Activated CD8-positive, alpha-beta memory T cell treated with anti-CD3 and anti-CD28 coated beads, Interleukin-2, amount 50 U/mL, for 24 hours (primary cell): ENCODE data around the gene PAEP.

Experiments
- DNase-seq: peaks from one replicate; pipeline ENCODE4 v3.0.0-alpha.2; 2020; ENCODE audit errors: extremely low read depth

Gene PAEP

GRCh38 chr9:135551031-135551430, 10.5 kb upstream of the PAEP start:
- no peak for DNase-seq

GRCh38 chr9:135551456-135551855, 10.1 kb upstream of the PAEP start:
- DNase-seq, result no peak

- no peak for DNase-seq
Measured at GRCh38 chr9:135552021-135552697, 9.4 kb upstream of the PAEP start.

GRCh38 chr9:135552698-135553171, 8.8 kb upstream of the PAEP start:
- no peak for DNase-seq

- no peak for DNase-seq
Measured at GRCh38 chr9:135554718-135555117, 6.8 kb upstream of the PAEP start.

- no peak for DNase-seq
Measured at GRCh38 chr9:135555203-135555602, 6.4 kb upstream of the PAEP start.

- DNase-seq, result no peak
Measured at GRCh38 chr9:135555910-135556309, 5.6 kb upstream of the PAEP start.

GRCh38 chr9:135559606-135560005, 1.9 kb upstream of the PAEP start:
- no peak for DNase-seq

- no peak for DNase-seq
Measured at GRCh38 chr9:135562235-135562745, 734 bp downstream of the PAEP start.

GRCh38 chr9:135563039-135563476, 1.5 kb downstream of the PAEP start:
- DNase-seq, result no peak

GRCh38 chr9:135563858-135564257, 2.3 kb downstream of the PAEP start:
- no peak for DNase-seq

GRCh38 chr9:135565141-135565628, 3.6 kb downstream of the PAEP start:
- DNase-seq, result no peak

- DNase-seq, result no peak
Measured at GRCh38 chr9:135565636-135566035, 4.1 kb downstream of the PAEP start.

GRCh38 chr9:135566552-135566951, 5.0 kb downstream of the PAEP start:
- no peak for DNase-seq

- DNase-seq, result no peak
Measured at GRCh38 chr9:135567311-135567710, 5.8 kb downstream of the PAEP start.

GRCh38 chr9:135568026-135568425, 6.5 kb downstream of the PAEP start:
- DNase-seq, result no peak

- DNase-seq, result no peak
Measured at GRCh38 chr9:135570456-135570855, 8.9 kb downstream of the PAEP start.

- DNase-seq, result no peak
Measured at GRCh38 chr9:135572233-135572632, 10.7 kb downstream of the PAEP start.

- no peak for DNase-seq
Measured at GRCh38 chr9:135573124-135573523, 11.6 kb downstream of the PAEP start.

GRCh38 chr9:135574331-135574730, 12.8 kb downstream of the PAEP start:
- no peak for DNase-seq

- DNase-seq, result no peak
Measured at GRCh38 chr9:135574943-135575342, 13.4 kb downstream of the PAEP start.

- no peak for DNase-seq
Measured at GRCh38 chr9:135575995-135576631, 14.6 kb downstream of the PAEP start.

GRCh38 chr9:135577256-135577655, 15.7 kb downstream of the PAEP start:
- DNase-seq, result no peak
